ENCODE results near the gene ATP2C2.
A peak's percentile ranks its signal among the peaks of the same experiment; 100 is the strongest.

Gene ATP2C2

GRCh38 chr16:84487358-84487757 lies 119.0 kb downstream of the ATP2C2 start:
- intact Hi-C loops (cut with DNase I): loop anchor here (10.0 kb wide), 2 partner anchors 53 to 513 kb away; no protein-coding TSS in a partner anchor
- peak in 5 of 42 donors; percentile 6 to 34 (median 27) for DNase-seq

GRCh38 chr16:84489131-84489530 lies 120.8 kb downstream of the ATP2C2 start:
- intact Hi-C loops (cut with DNase I): loop anchor here (10.0 kb wide), 2 partner anchors 54 to 514 kb away; no protein-coding TSS in a partner anchor
- peak in 4 of 42 donors; percentile 7 to 41 (median 28) for DNase-seq

- no peak for DNase-seq
- intact Hi-C loops (cut with DNase I): no loop called here
These were observed 127.2 kb downstream of the ATP2C2 start for GRCh38 chr16:84495506-84495905.

- intact Hi-C loops (cut with DNase I): no loop called here
- peak in 3 of 42 donors; percentile 6 to 18 (median 9) for DNase-seq
These were observed 128.7 kb downstream of the ATP2C2 start for GRCh38 chr16:84496991-84497390.

GRCh38 chr16:84497418-84498222 lies 129.3 kb downstream of the ATP2C2 start:
- DNase-seq: peak in 3 of 42 donors; percentile 12 to 34 (median 28)

GRCh38 chr16:84498223-84498610 lies 129.9 kb downstream of the ATP2C2 start:
- intact Hi-C loops (cut with DNase I): no loop called here
- DNase-seq: peak in 3 of 42 donors; percentile 1 to 30 (median 3)

More at GRCh38 chr16:84497418-84498222, 129.3 kb downstream of the ATP2C2 start:
- intact Hi-C loops (cut with DNase I): no loop called here

GRCh38 chr16:84498859-84499620 lies 130.7 kb downstream of the ATP2C2 start:
- DNase-seq: peak in 2 of 42 donors; percentile 4 to 27
- intact Hi-C loops (cut with DNase I): no loop called here

GRCh38 chr16:84499638-84500037 lies 131.3 kb downstream of the ATP2C2 start:
- DNase-seq: peak in 2 of 42 donors; percentile 7 to 15
- intact Hi-C loops (cut with DNase I): no loop called here

GRCh38 chr16:84500531-84500930 lies 132.2 kb downstream of the ATP2C2 start:
- peak in 2 of 42 donors; percentile 3 to 12 for DNase-seq
- intact Hi-C loops (cut with DNase I): no loop called here

- intact Hi-C loops (cut with DNase I): no loop called here
- peak in 3 of 42 donors; percentile 5 to 16 (median 13) for DNase-seq
These were observed 132.9 kb downstream of the ATP2C2 start for GRCh38 chr16:84501077-84501735.

- DNase-seq: peak in 1 of 42 donors; percentile 8
- intact Hi-C loops (cut with DNase I): no loop called here
These were observed 133.7 kb downstream of the ATP2C2 start for GRCh38 chr16:84502075-84502474.

GRCh38 chr16:84502581-84502980 lies 134.2 kb downstream of the ATP2C2 start:
- DNase-seq: no peak
- intact Hi-C loops (cut with DNase I): no loop called here

GRCh38 chr16:84503751-84504395 lies 135.5 kb downstream of the ATP2C2 start:
- intact Hi-C loops (cut with DNase I): no loop called here

GRCh38 chr16:84504420-84505248 lies 136.3 kb downstream of the ATP2C2 start, which contains the start of gene MEAK7:
MEAK7 (minus strand) TSS chr16:84504659; CDS start chr16:84498086, 6,573 bp downstream.
- intact Hi-C loops (cut with DNase I): no loop called here
- peak; percentile 98 to 100 (median 99) for DNase-seq

More at GRCh38 chr16:84503751-84504395, 135.5 kb downstream of the ATP2C2 start:
- no peak for DNase-seq

GRCh38 chr16:84505249-84506187 lies 137.2 kb downstream of the ATP2C2 start:
- DNase-seq: peak in 5 of 42 donors; percentile 17 to 47 (median 39)
- intact Hi-C loops (cut with DNase I): no loop called here

Measured in head of caudate nucleus (tissue), 42 donors.